HCT116 (cell line): ENCODE data around the gene DPF3. TPM values are rescaled to one million over a fixed set of nuclear protein-coding genes. Genes with fewer than 3 reads are reported as not detected.

Experiments
- ATAC-seq: fragments of 200-7000 bp; cut with Tn5 transposase; 2 replicates; pipeline ENCODE4 v1.9.1; 2020; ENCODE audit warnings: mild to moderate bottlenecking, moderate library complexity
- BruUV-seq: library from RNA; stranded (reverse); fragments of 400-500 nt; replicated peaks from 2 replicates; lab custom pipeline; 2021; lab: Mats Ljungman, UMichigan
- CTCF ChIA-PET: fragments of 300-600 bp; sonication (Branson Sonifier 250); formaldehyde crosslinking; loops from one replicate; lab custom pipeline; 2021; ENCODE audit warnings: antibody characterized with exemption; lab: Charles Lee
- POLR2A ChIA-PET: fragments of 300-600, 350-600 bp; sonication (Branson Sonifier 250); formaldehyde crosslinking; loops from one replicate; lab custom pipeline; 2021; ENCODE audit warnings: antibody characterized with exemption; lab: Charles Lee
- RAD21 ChIA-PET, 2 experiments: fragments of 300-600 bp; sonication (Branson Sonifier 250); formaldehyde crosslinking; loops; one replicate each; lab custom pipeline; 2023; ENCODE audit warnings: low total read pairs in 2 of 2; ENCODE audit not compliant: uncharacterized antibody in 2 of 2, unreplicated experiment in 2 of 2, low non-redundant PET in 1 of 2; lab: Charles Lee
- DNase-seq: peaks from one replicate; pipeline ENCODE4 v3.0.0-alpha.2; 2010; ENCODE audit warnings: low read depth, low spot score
- H2AFZ ChIP-seq: fragments of 200-600 bp; shearing (Covaris generic), sonication (generic); 2 replicates; pipeline ENCODE4 v1.6.1; 2017; ENCODE audit warnings: low read depth, mixed run types, mixed read lengths, antibody characterized with exemption, low read length; ENCODE audit not compliant: poor library complexity, severe bottlenecking
- H3K27ac ChIP-seq: 2 replicates; pipeline ENCODE4 v1.5.1; 2012; ENCODE audit warnings: low read depth, low read length
- H3K27me3 ChIP-seq: fragments of 200-600 bp; sonication (generic); 2 replicates; pipeline ENCODE4 v1.6.1; 2016; ENCODE audit warnings: mixed run types, low read length, mixed read lengths; ENCODE audit not compliant: insufficient read depth
- H3K36me3 ChIP-seq, 2 experiments: fragments of 200-500 bp in 1 of 2; fragments of 200-600 bp in 1 of 2; sonication (Bioruptor generic) in 1 of 2; sonication (generic) in 1 of 2; 2 replicates each; pipeline versions ENCODE4 v1.5.1 to v1.6.1; 2014 to 2016; ENCODE audit warnings: low read length in 2 of 2, inconsistent platforms in 1 of 2, mixed read lengths in 1 of 2, mixed run types in 1 of 2; ENCODE audit not compliant: insufficient read depth in 2 of 2, control insufficient read depth in 1 of 2
- H3K4me1 ChIP-seq, 2 experiments: fragments of 200-600 bp in 1 of 2; sonication (generic) in 1 of 2; 2 replicates each; pipeline versions ENCODE4 v1.5.1 to v1.6.1; 2012 to 2017; ENCODE audit warnings: low read length in 2 of 2, inconsistent platforms in 1 of 2, mild to moderate bottlenecking in 1 of 2, mixed read lengths in 1 of 2, mixed run types in 1 of 2, moderate library complexity in 1 of 2; ENCODE audit not compliant: insufficient read depth in 2 of 2, control insufficient read depth in 1 of 2
- H3K4me2 ChIP-seq: fragments of 200-600 bp; sonication (generic); 2 replicates; pipeline ENCODE4 v1.6.1; 2017; ENCODE audit warnings: mixed run types, low read length, mixed read lengths
- H3K4me3 ChIP-seq, 2 experiments: fragments of 200-600 bp in 1 of 2; sonication (generic) in 1 of 2; replicated peaks in 1 of 2; 2 replicates each; pipeline ENCODE4 v1.5.1; 2011 to 2016; ENCODE audit warnings: low read length in 2 of 2, control low read depth in 1 of 2, low read depth in 1 of 2, mild to moderate bottlenecking in 1 of 2, mixed read lengths in 1 of 2, mixed run types in 1 of 2
- H3K79me2 ChIP-seq: fragments of 200-600 bp; sonication (generic); 2 replicates; pipeline ENCODE4 v1.6.1; 2017; ENCODE audit warnings: mild to moderate bottlenecking, mixed run types, low read length, moderate library complexity, mixed read lengths; ENCODE audit not compliant: insufficient read depth
- H3K9ac ChIP-seq: fragments of 200-600 bp; sonication (generic); 2 replicates; pipeline ENCODE4 v1.6.1; 2016; ENCODE audit warnings: low read length, mixed read lengths
- H3K9me2 ChIP-seq: fragments of 200-600 bp; sonication (generic), shearing (Covaris generic); 2 replicates; pipeline ENCODE4 v1.6.1; 2017; ENCODE audit warnings: mixed run types, mild to moderate bottlenecking, moderate library complexity; ENCODE audit not compliant: insufficient read depth
- H3K9me3 ChIP-seq, 2 experiments: fragments of 200-500 bp in 1 of 2; fragments of 200-600 bp in 1 of 2; sonication (Bioruptor generic) in 1 of 2; sonication (generic) in 1 of 2; 2 replicates each; pipeline ENCODE4 v1.6.1; 2014 to 2017; ENCODE audit warnings: low read length in 2 of 2, mixed read lengths in 2 of 2, inconsistent platforms in 1 of 2, low read depth in 1 of 2, mild to moderate bottlenecking in 1 of 2, mixed run types in 1 of 2, moderate library complexity in 1 of 2; ENCODE audit not compliant: control insufficient read depth in 1 of 2, insufficient read depth in 1 of 2
- H4K20me1 ChIP-seq: fragments of 200-600 bp; sonication (generic), shearing (Covaris generic); 2 replicates; pipeline ENCODE4 v1.6.1; 2017; ENCODE audit warnings: mixed run types, mild to moderate bottlenecking, moderate library complexity; ENCODE audit not compliant: insufficient read depth
- ATF3 ChIP-seq: IDR thresholded peaks from 2 replicates; pipeline ENCODE4 v1.6.1; 2012
- CBX3 ChIP-seq: IDR thresholded peaks from 2 replicates; pipeline ENCODE4 v1.6.1; 2012; ENCODE audit warnings: low read depth
- CEBPB ChIP-seq: IDR thresholded peaks from 2 replicates; pipeline ENCODE4 v1.6.1; 2012; ENCODE audit warnings: low read depth
- CTCF ChIP-seq, 3 experiments: fragments of 200-600 bp in 1 of 3; sonication (generic) in 1 of 3; IDR thresholded peaks in 2 of 3; conservative IDR thresholded peaks in 1 of 3; 2 replicates each; pipeline ENCODE4 v1.5.1; 2012 to 2017; ENCODE audit warnings: low read depth in 2 of 3, low read length in 2 of 3, antibody characterized with exemption in 1 of 3, borderline replicate concordance in 1 of 3, control low read depth in 1 of 3, mild to moderate bottlenecking in 1 of 3, mixed read lengths in 1 of 3, mixed run types in 1 of 3, moderate library complexity in 1 of 3; ENCODE audit not compliant: insufficient read depth in 1 of 3
- EGR1 ChIP-seq: IDR thresholded peaks from 2 replicates; pipeline ENCODE4 v1.6.1; 2012; ENCODE audit warnings: low read depth
- ELF1 ChIP-seq: IDR thresholded peaks from 2 replicates; pipeline ENCODE4 v1.6.1; 2012; ENCODE audit warnings: low read depth, borderline replicate concordance
- EZH2 ChIP-seq: fragments of 200-600 bp; sonication (generic); IDR thresholded peaks from 2 replicates; pipeline ENCODE4 v1.6.1; 2017; ENCODE audit warnings: antibody characterized with exemption, mixed run types
- EZH2phosphoT487 ChIP-seq: fragments of 200-600 bp; IDR thresholded peaks from 2 replicates; pipeline ENCODE4 v1.6.1; 2018; ENCODE audit warnings: antibody characterized with exemption, borderline replicate concordance
- FOSL1 ChIP-seq: IDR thresholded peaks from 2 replicates; pipeline ENCODE4 v1.6.1; 2012; ENCODE audit warnings: low read depth
- JUND ChIP-seq: IDR thresholded peaks from 2 replicates; pipeline ENCODE4 v1.6.1; 2012
- MAX ChIP-seq: IDR thresholded peaks from 2 replicates; pipeline ENCODE4 v1.6.1; 2012
- RAD21 ChIP-seq: IDR thresholded peaks from 2 replicates; pipeline ENCODE4 v1.6.1; 2012; ENCODE audit warnings: low read depth, mild to moderate bottlenecking
- SIN3A ChIP-seq: IDR thresholded peaks from 2 replicates; pipeline ENCODE4 v1.6.1; 2012; ENCODE audit warnings: low read depth
- SRF ChIP-seq: IDR thresholded peaks from 2 replicates; pipeline ENCODE4 v1.6.1; 2012; ENCODE audit warnings: low read depth
- TCF7L2 ChIP-seq: IDR thresholded peaks from 2 replicates; pipeline ENCODE4 v1.7.0; 2011; ENCODE audit warnings: borderline replicate concordance, inconsistent platforms; ENCODE audit not compliant: insufficient read depth, insufficient read length; ENCODE audit errors: extremely low read depth
- YY1 ChIP-seq: IDR thresholded peaks from 2 replicates; pipeline ENCODE4 v1.6.1; 2011; ENCODE audit warnings: low read length, low read depth, moderate library complexity, mild to moderate bottlenecking; ENCODE audit not compliant: insufficient replicate concordance; ENCODE audit errors: extremely low read depth
- ZBTB33 ChIP-seq: IDR thresholded peaks from 2 replicates; pipeline ENCODE4 v1.6.1; 2011; ENCODE audit warnings: mild to moderate bottlenecking, low read length, moderate library complexity; ENCODE audit not compliant: insufficient replicate concordance; ENCODE audit errors: extremely low read depth
- ZFX ChIP-seq: fragments of 450-650 bp; IDR thresholded peaks from 2 replicates; pipeline ENCODE4 v1.6.1; 2017
- ZNF274 ChIP-seq: fragments of 200-500 bp; sonication (Bioruptor generic); IDR thresholded peaks from 2 replicates; pipeline ENCODE4 v1.6.1; 2014; ENCODE audit warnings: mild to moderate bottlenecking, low read depth, low read length, inconsistent platforms
- intact Hi-C: fragments of 100-400 bp; cut with micrococcal nuclease; formaldehyde crosslinking; loops from 2 replicates; pipeline ENCODE4 v1.10.0; 2022
- total RNA-seq: library from RNA; stranded (reverse); gene quantifications from one replicate; pipeline ENCODE4 v1.2.1, GENCODE V29; 2021; ENCODE audit not compliant: unreplicated experiment

Gene DPF3
- total RNA-seq, 1 experiment from 2014 or later: 0.27 TPM

GRCh38 chr14:72763892-72764291 is 130.0 kb downstream of the DPF3 start:
- H3K27ac ChIP-seq: no peak overlapping the region
- POLR2A ChIA-PET: no interaction called here
- TF ChIP-seq SIN3A (no peak), JUND (no peak), ZFX (no peak), ZBTB33 (no peak), RAD21 (no peak), ATF3 (no peak), TCF7L2 (no peak), CBX3 (no peak), EGR1 (no peak), EZH2phosphoT487 (no peak), SRF (no peak), CTCF (IDR thresholded peaks at IDR 0.05 in 2 of 3, conservative IDR thresholded peaks at IDR 0.05 in 1 of 3; ENCODE audit: borderline replicate concordance in 1 of 3, insufficient read depth in 1 of 3, low read depth in 2 of 3, low read length in 2 of 3) (no peak), MAX (no peak), FOSL1 (no peak), YY1 (no peak), ELF1 (no peak), ZNF274 (no peak), EZH2 (no peak), CEBPB (no peak)
- TF ChIP-seq, all 23 proteins: peak for 0
- BruUV-seq: no TSS peak
- no peak overlapping the region for H3K4me3 ChIP-seq
- no peaks in the 10 kb centered on the region for H3K4me1 ChIP-seq
- no peaks in the 10 kb centered on the region for H4K20me1 ChIP-seq
- H3K27me3 ChIP-seq: no peaks in the 10 kb centered on the region
- intact Hi-C loops: no loop called here
- no peaks in the 10 kb centered on the region for H3K36me3 ChIP-seq
- H3K9me2 ChIP-seq: no peaks in the 10 kb centered on the region
- ATAC-seq (no peak), DNase-seq (no peak)
- H3K9ac ChIP-seq: no peak overlapping the region
- ChIA-PET CTCF (interaction anchor here (0.7 kb wide), 1 partner anchor 28 kb away, joined by 4 read pairs; no protein-coding TSS in a partner anchor), RAD21 (no interaction called here)
- no peaks in the 10 kb centered on the region for H3K79me2 ChIP-seq
- no peak overlapping the region for H2AFZ ChIP-seq
- no peak overlapping the region for H3K4me2 ChIP-seq
- peaks cover 0 to 29% of the 10 kb centered on the region in 2 experiments; a peak in 3 of 4 replicates for H3K9me3 ChIP-seq
